Lower leg skin (tissue), 4 donors: Measurements from ENCODE around the gene SENP8. TPM values are rescaled to one million over a fixed set of nuclear protein-coding genes. Genes with fewer than 3 reads are reported as not detected.

Experiments
- DNase-seq, 2 donors: peaks; one replicate each; pipeline ENCODE4 v3.0.0-alpha.2; 2019; ENCODE audit warnings: low spot score in 2 of 2
- H3K4me3 ChIP-seq: fragments of 200-600 bp; sonication (generic); 2 replicates; pipeline ENCODE4 v1.5.1; 2017; ENCODE audit warnings: mild to moderate bottlenecking, low read depth; ENCODE audit not compliant: poor library complexity, severe bottlenecking
- CTCF ChIP-seq, 3 donors: fragments of 450-650 bp; IDR thresholded peaks; one replicate each; pipeline ENCODE4 v1.5.1; 2016; ENCODE audit warnings: antibody characterized with exemption in 3 of 3, mild to moderate bottlenecking in 3 of 3, moderate library complexity in 2 of 3
- POLR2A ChIP-seq, 2 donors: fragments of 450-650 bp; IDR thresholded peaks; one replicate each; pipeline ENCODE4 v1.6.1; 2016 to 2017; ENCODE audit warnings: antibody characterized with exemption in 2 of 2, mild to moderate bottlenecking in 1 of 2, moderate library complexity in 1 of 2
- WGBS, 2 donors: methylation state at CpG; one replicate each; pipeline ENCODE4 v1.1.5; 2018; 5-methylcytosine and 5-hydroxymethylcytosine counted together
- intact Hi-C: fragments of 100-400 bp; cut with DNase I; formaldehyde crosslinking; loops from one replicate; pipeline ENCODE4 v1.15.0; 2023; ENCODE audit warnings: low total_unique reads
- total RNA-seq, 4 donors: library from RNA; depleted of rRNA; stranded (reverse); fragments of >200 nt; gene quantifications; one replicate each; pipeline ENCODE4 v1.1.0, GENCODE V29; 2016

SENP8 gene
- total RNA-seq, 4 donors from 2014 or later = 0.30 to 2.2 (median 0.91) TPM

GRCh38 chr15:72156928-72157327, 38.7 kb downstream of the SENP8 start:
- TF ChIP-seq POLR2A (IDR thresholded peaks at IDR 0.05) (no peak), CTCF (IDR thresholded peaks at IDR 0.05) (no peak)
- intact Hi-C loops = no loop called here
- H3K4me3 ChIP-seq = no peak overlapping the region
- WGBS, 2 donors = 88 to 98% methylated on average over 2 of the region's 2 CpGs
- no peak for DNase-seq

GRCh38 chr15:72160696-72161245, 42.6 kb downstream of the SENP8 start:
- TF ChIP-seq CTCF (IDR thresholded peaks at IDR 0.05) = no peak
- no peak for TF ChIP-seq POLR2A (IDR thresholded peaks at IDR 0.05)
- 91 to 94% methylated on average over 5 of the region's 5 CpGs for WGBS, 2 donors
- DNase-seq = peak in 1 of 2 donors; percentile 73
- H3K4me3 ChIP-seq = no peak overlapping the region
- intact Hi-C loops = no loop called here

GRCh38 chr15:72161361-72162132, 43.3 kb downstream of the SENP8 start:
- H3K4me3 ChIP-seq = no peak overlapping the region
- DNase-seq = peak in 1 of 2 donors; percentile 10
- TF ChIP-seq POLR2A (IDR thresholded peaks at IDR 0.05) = no peak
- no peak for TF ChIP-seq CTCF (IDR thresholded peaks at IDR 0.05)
- WGBS, 2 donors = 82 to 86% methylated on average over 7 of the region's 7 CpGs
- intact Hi-C loops = no loop called here

- peak in 1 of 2 donors; percentile 77 for DNase-seq
- 94 to 95% methylated on average over 5 of the region's 5 CpGs for WGBS, 2 donors
- no peak for TF ChIP-seq CTCF (IDR thresholded peaks at IDR 0.05)
- no peak for TF ChIP-seq POLR2A (IDR thresholded peaks at IDR 0.05)
- intact Hi-C loops = no loop called here
- H3K4me3 ChIP-seq = no peak overlapping the region
These were observed 44.4 kb downstream of the SENP8 start for GRCh38 chr15:72162569-72162968.

- intact Hi-C loops = no loop called here
- DNase-seq = peak in 1 of 2 donors; percentile 18
- 73 to 74% methylated on average over 4 of the region's 4 CpGs for WGBS, 2 donors
- TF ChIP-seq CTCF (IDR thresholded peaks at IDR 0.05) (no peak), POLR2A (IDR thresholded peaks at IDR 0.05) (no peak)
- H3K4me3 ChIP-seq = no peak overlapping the region
These were observed 45.5 kb downstream of the SENP8 start for GRCh38 chr15:72163719-72164118.
